ENCODE data around the gene ITPRID2.

Gene ITPRID2

DNA sequence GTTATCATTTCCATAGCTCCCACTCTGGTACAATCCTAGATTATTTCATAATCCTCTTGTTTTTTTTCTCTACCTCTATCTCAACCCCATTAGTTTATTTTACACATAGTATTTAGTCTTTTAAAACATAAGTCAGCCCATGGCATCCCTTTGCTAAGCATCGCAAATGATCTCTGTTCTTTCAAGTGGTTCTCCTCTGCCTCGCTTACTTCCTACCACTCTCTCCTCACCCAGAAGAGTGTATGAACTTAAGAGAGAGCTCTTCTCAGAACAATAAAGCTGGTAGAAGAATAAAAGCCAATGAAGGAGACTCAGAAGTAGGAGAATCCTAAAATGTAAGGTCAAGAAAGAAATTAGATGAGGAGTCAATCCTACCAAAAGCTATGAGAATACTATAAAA, 12.2 kb upstream of the ITPRID2 start:
- no peak for DNase-seq (ENCODE audit: low read depth in 2 of 3, low spot score in 2 of 3)

DNA sequence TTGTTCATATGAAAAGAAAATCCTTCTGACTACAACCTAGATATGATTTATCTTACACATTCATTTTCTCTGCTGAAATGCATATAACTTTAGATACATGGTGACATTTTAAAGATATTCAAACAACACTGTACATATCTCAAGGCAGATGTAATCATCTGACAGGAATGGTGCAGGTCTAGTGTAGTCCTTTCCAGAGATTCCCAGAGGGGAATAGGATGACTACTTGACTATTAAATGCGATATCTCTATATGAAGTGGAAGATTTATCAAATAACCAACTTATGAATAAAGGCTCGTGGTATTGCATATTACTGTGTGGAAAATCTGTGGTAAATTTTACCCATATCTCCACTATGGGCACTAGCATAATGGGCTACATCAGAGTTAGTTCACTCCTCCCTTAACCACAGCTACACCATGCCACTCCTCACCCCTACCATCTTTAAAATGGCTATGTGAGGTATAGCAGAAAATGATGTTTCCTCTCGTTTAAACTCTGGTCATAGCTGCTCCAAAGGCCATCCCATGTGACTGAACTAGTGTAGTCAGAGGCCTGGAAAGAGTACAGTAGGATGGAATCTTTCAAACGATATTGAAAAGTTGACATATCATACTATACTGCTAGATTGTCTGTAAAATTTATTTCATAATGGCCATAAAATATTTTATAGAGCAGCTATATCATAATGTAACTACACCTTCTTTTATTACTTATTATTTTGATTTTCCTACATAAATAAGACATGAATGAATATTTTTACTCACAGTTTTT, 9.1 kb upstream of the ITPRID2 start:
- DNase-seq (ENCODE audit: low read depth in 2 of 3, low spot score in 2 of 3), result no peak

DNA sequence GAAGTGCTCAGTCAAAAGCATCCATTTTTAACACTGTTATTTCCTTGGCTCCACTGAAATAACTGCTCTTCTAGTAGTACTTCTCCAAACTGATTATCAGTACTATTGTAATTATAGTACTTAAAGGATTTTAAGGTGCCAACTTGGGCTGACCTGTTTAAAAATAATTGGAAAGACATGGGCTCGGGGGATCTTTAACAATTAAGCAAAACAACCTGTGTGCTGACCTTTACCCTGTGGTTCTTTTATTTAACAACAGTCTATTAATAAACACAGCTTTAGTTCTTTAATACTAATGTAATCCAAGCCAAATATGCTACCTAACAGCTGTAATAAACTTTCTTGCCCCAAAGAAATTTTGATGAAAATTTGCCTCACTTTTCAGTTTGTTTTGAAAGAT, 6.9 kb upstream of the ITPRID2 start:
- DNase-seq (ENCODE audit: low read depth in 2 of 3, low spot score in 2 of 3), result no peak

DNA sequence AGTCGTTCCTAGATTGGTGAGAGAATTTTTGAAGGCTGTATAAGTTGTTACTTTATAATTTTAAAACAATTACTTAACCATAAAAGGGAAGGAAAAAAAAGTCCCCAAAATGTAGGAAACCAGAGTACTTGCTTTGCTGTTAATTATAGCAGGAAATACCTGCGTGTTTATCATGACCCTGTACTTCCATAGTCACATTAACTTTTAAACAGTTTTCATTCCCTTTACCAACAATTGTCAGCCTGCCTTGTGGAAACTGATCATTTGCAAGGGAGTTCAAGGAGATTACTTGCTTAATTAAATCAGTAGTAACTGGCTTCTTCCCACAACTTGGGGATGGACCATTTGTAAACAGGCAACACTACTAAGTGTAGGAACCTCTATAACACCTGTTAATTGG, 6.4 kb upstream of the ITPRID2 start:
- no peak for DNase-seq (ENCODE audit: low read depth in 2 of 3, low spot score in 2 of 3)

DNA sequence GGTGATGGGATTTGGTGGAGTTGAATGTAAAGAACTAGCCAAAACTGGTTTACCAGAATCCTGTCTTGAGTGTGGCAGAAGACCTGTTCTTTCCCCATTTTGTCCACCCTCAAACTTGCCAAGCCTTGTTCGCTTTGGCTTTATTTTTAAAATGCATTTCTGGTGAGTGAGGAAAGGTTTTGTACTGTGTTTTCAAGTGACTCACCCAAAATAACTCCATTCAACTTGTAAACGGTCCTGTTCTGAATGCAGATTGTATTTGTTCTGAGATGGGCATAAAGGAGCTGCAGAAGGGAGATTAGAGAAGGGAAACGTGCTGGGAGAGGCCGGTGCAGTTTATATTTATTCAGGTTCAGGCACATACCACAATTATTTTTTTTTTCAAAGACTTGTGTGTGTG, 5.3 kb upstream of the ITPRID2 start:
- no peak for DNase-seq (ENCODE audit: low read depth in 2 of 3, low spot score in 2 of 3)

DNA sequence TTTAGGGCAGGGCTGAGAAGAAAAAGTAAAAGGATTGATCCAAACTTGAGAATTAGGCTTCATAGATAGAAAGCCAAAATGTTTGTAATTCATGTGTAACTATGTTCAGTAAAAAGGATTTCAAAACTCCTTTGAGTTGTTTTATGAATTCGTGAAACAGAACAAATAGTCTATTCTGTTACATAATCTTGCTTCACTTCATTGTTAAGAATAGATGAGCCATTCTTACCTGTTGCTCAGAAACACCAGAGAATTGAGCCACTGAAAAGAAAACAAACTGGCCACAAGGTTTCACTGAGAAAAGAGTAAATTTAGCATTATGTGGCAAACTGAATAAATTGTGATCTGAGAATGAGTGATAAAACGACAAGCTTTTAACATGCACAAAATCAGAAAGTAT, 4.5 kb upstream of the ITPRID2 start:
- DNase-seq (ENCODE audit: low read depth in 2 of 3, low spot score in 2 of 3), result no peak

DNA sequence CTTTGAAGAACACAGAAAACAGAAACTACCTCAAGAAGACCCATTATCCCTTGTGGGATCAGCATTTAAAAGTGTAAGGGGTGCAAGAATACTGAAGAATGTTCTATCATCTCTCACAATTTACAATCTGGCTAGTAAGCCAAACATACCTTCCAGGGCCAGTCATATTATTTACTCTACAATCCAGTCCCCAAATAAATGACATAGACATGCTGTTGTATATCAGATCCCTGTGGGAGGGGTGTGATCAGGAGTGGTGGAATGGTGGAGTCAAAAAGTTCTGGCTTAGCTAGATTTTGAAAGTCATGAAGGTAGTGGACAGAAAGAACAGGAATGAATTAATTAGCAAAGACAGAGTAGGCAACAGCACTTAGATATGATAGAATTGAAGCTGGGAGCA, 1.8 kb upstream of the ITPRID2 start:
- DNase-seq (ENCODE audit: low read depth in 2 of 3, low spot score in 2 of 3), result no peak

DNA sequence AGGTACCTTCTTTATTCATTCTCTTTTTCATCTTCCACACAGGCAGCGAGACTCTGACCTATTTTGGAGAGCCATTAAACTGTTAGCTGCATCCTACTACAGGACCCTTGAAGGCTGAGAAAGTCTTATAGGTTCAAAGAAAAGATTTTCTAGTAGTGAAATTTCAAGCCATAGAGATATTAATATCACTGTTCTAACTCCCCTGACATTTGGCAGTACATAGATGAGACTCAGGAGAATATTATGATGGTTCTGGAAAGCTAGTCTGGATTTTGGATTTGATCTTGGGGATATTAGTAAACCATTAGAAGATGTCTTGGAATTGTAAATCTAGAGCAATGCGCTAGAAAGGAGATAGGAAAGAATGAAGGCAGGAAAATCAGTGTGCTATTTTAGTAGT, 1.3 kb upstream of the ITPRID2 start:
- no peak for DNase-seq (ENCODE audit: low read depth in 2 of 3, low spot score in 2 of 3)

DNA sequence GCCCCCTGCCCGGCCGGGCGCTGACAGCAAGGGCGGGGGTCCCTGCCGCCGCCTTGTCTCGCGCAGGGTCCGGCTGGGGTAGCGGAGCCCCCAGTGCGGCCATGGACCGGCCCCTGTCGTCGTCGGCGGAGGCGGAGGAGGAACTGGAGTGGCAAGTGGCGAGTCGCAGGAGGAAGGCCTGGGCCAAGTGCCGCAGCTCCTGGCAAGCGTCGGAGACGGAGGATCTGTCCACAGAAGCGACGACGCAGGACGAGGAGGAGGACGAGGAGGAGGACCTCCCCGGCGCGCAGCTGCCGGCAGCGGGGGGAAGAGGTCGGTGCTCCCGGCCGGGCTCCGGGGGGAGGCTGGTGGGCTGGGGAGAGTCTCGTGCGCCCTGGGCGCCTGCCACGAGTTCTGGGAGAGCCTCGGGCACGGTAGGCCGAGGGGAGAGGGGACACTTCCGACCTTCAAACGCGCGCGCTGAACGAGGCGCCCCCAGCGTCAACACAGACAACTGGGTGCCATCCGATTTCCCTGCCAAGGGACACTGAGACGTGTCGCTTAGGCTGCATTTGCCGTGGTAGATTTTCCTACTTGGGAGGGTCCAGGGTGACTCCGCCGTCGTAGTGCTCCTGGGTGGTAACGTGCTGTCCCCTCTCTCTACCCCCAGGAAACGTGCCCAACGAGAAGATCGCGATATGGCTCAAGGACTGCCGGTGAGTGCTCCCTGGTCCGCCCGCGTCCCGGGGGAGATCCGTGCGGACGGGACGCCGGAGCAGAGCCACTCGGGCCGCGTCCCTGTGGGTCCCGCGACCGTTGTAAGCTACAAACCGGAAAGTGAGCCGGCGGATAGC, 652 bp downstream of the ITPRID2 start:
- peak; percentile 30 to 38 (median 34) for DNase-seq (ENCODE audit: low read depth in 2 of 3, low spot score in 2 of 3)

DNA sequence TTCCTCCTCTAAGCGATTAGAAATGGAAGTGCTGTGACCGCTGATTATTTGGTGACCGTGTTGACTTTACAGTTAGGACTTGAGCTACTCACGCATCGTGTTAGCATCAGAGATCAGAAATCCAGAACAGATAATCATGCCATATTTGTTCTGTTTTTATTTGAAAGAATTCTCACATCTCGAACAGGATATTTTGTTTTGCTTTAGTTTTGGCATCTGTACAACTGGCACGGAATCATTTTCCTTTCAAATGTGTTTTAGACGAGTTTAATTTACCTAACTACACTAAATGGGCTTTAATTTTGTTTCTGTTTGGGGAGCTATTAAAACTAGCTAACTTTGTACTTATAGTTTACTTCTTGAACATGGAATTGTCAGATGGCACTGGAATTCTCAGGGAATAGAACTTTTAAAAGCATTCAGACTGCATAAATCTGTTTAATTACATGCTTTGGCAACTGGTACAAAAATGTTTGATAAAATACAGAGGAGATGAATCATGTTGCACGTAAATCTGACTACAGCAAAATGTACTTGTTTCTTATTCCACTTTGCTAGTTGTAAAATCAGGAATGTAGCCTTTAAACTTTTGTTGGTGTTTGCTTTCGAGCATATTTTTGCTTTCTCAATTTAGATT, 1.4 kb downstream of the ITPRID2 start:
- DNase-seq (ENCODE audit: low read depth in 2 of 3, low spot score in 2 of 3), result no peak

DNA sequence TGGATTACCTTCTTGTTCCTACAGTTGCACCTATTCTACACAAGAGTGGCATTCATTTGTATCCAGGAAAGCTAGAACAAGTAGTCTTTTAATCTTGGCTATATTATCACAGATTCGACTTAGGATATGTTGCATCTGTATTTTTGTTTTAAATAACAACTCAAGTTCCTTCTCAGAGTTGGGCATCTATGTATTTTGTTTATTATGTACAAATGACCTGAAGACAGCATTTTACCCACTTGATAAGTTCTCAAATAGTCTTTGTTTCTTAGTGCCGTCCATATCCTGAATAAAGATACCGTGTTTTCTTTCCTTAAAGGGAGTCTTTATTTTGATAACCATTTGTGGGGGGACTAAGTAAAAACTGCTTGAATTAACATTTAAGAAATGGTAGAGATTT, 2.9 kb downstream of the ITPRID2 start:
- no peak for DNase-seq (ENCODE audit: low read depth in 2 of 3, low spot score in 2 of 3)

DNA sequence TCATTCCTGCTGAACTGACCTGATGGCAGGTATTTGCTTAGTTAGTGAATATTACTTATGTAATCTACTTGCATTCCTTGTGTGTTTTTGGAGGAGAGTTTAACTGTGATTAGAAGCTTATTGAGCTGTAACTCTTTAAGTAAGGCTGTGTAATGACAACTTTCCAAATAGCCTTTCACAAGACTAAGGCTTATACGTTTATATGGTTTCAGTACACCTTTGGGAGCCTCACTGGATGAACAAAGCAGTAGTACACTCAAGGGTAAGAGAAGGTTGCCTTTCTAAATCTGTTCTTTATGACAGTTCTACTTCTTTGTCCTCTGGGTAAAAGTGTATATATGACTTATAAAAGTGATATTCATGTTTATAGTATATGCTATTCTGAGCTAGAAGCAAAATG, 4.3 kb downstream of the ITPRID2 start:
- no peak for DNase-seq (ENCODE audit: low read depth in 2 of 3, low spot score in 2 of 3)

DNA sequence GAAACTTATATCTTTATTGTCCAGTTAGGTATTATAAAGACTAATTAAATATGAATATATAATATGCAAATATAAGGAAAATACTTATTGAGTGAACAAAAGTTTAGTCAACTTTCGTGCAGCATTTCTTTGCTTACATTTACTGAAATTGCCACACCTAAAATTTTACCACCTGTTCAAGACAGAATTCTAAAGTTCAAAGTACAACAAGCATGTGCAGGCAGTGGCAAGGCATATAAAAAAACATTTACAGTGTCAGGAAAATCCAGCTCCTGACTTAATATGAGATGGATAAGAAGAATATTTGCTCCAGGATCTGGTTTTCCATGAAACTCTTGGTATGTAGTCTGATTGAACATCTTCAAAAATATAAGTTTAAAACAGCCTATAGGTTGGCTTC, 4.8 kb downstream of the ITPRID2 start:
- DNase-seq (ENCODE audit: low read depth in 2 of 3, low spot score in 2 of 3), result no peak

DNA sequence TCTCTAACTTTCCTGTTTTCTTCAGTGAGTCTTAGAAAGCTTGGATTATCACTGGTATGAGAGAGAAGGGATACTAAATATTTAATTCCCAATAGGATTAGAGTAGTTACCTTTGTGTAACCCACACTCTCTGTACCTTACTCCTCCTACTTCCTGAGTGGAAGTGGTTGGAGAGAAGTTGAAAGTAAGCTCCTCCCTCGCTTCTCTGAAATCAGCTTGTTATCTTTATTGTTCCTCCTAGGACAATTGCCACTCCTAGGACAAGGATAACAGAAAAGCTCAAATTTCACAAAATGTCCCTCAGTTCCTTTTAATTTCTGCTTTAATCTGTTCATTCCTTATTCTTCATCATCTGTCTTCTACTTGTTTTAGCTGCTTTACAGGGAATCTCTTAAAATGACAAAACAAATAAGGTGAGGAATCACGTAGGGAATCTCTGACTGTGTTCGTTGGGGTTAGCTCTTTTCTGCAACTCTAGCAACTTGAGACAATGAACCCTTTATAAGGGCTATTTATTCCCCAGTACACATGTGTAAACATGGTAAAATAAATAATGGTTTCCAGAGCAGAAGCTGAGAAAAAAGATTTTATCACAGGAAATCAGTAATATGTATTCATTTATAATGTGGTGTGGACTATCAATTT, 8.6 kb downstream of the ITPRID2 start:
- no peak for DNase-seq (ENCODE audit: low read depth in 2 of 3, low spot score in 2 of 3)

DNA sequence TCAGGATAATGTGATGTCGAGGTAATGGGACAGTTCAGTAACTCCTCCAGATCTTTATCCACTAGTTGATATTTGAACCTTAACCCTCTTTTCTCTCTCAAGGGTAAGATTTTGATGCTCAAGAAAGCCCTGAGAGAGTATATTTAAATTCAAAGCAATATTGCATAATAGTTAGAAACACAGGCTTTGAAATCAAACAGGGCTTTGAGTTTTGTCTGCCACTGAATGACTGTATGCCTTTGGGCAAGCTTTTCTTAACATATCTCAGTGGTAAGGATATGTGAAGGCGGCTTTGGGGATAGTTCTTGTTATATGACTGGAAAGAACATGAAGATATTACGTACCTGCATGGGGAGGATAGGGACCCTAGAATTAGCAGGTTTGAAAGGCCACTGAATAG, 11.1 kb downstream of the ITPRID2 start:
- no peak for DNase-seq (ENCODE audit: low read depth in 2 of 3, low spot score in 2 of 3)

DNA sequence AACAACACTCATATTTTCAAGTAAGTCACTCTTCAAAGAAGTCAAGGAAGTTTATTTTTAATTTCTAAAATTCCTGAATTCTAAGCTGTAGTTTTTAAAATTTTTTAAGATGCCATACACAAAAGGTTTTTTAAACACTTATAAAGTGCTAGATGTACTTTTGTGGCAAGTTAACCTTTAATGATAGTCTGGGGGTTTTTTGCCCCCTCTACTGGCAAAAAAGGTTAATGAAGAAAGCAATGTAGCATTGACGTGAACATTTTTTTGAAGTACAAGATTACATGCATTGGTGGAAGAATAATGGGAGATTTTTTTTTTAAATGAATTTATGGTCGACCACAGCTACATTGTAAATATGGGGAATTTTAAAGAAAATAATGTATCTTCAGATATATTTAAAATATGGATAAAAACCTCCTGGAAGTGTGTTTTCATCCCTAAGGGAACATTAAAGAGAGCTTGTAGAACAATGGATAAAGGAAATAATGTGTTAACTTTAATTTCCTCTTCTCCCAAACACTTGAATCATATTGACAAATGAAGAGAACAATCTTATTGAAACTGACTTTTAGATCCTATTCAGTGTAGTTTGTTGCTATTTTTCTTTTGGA, 12.6 kb downstream of the ITPRID2 start:
- no peak for DNase-seq (ENCODE audit: low read depth in 2 of 3, low spot score in 2 of 3)

DNA sequence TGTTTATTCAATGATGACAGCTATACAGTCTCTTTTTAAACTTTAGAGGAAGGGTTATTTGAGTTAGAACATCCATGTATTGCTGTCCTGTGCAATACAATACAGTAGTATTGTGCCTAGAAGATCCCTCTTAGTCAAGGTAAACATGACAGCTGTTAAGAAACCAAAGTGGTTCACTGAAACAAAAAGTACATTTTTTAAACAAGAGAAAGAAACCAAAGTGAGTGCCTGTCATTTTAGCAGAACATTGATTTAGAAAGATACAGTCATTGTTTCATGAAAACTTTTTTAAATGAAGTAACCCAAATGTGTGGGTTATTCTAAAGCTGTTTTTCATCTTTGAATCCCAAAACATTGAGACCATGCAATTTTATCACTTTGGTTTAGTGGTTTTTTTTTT, 15.5 kb downstream of the ITPRID2 start:
- DNase-seq (ENCODE audit: low read depth in 2 of 3, low spot score in 2 of 3), result no peak

DNA sequence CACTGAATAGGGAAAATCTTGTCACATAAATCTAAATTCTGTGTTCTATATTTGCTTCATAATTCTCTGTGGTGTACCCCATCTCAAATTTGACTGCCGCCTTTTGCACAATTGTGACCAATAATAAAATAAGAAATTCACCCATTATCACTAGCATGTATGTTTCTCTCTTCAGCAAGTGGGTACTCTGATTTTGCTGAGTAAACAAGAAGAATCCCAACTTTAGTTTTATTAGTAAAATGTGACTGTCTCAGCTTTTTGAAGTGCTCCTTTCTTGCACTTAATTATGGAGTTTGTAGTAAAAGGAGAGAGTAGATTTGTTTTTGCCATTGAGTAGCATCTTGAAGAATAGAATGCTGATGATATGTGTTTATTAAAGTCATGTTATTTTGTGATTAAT, 16.1 kb downstream of the ITPRID2 start:
- no peak for DNase-seq (ENCODE audit: low read depth in 2 of 3, low spot score in 2 of 3)

DNA sequence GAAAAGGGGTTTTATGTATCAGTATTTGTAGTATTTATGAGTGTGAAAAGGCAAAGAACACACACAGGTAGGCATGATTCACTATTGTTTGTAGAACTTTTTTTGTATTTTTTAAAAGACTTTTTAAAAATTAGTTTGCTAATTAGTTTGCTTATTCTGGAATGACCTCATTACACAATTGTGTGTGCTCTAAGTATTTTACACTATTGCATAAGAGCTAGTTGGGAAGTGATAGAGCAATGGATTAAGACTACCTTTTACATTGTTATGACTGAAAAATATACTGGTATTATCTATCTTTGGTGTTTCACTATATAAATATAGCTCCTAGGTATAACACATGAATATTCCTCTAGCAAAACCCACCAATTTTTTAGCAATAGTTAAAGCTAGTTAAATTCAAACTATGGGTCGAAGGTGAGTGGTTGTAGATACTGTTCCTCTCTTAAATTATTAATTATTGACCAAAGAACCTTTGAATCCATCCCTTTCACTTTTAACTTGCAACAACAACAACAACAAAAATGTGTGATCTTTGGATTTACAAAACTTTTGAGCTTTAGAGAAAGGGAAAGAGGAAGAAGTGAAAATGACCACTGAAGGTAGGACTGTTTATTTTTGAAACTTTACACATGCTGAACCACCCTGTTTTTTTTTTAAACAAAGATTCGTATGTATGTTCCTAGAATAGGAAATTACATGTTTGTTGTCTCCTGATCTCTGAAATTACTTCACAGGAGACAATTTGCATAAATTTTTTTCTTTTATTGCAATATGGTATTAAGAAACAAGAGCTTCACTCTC, 18.7 kb downstream of the ITPRID2 start:
- no peak for DNase-seq (ENCODE audit: low read depth in 2 of 3, low spot score in 2 of 3)

DNA sequence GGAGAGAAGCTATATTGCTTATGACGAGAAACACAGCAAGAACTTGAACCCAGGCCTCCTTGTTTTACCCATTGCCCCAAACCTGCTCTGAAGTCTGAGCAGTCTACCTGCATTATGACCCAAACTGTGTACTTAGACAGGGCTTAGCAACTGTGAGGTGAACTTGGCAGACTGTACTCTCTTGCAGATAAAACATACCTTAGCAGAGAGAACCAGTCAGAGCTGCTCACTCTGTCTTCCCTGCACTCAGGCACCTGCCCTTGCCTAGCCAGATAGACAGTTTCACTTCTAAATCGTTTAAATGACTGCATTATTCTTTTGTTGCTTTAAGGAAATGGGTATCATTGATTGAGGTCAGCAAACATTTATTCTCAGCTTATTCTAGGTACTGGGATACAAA, 20.3 kb downstream of the ITPRID2 start:
- DNase-seq (ENCODE audit: low read depth in 2 of 3, low spot score in 2 of 3), result no peak

Data from activated CD8-positive, alpha-beta memory T cell treated with anti-CD3 and anti-CD28 coated beads for 48 hours (primary cell).